Activated CD4-positive, CD25-positive, alpha-beta regulatory T cell treated with anti-CD3 and anti-CD28 coated beads, Interleukin-2, amount 50 U/mL, for 16 hours (primary cell): ENCODE results near the gene ARHGAP8.
"Not testable (repeated sequence)": the region's sequence is repeated elsewhere in the genome, so short reads cannot be mapped to it uniquely, and the experiment has no call there.

Source experiments
- DNase-seq: peaks from one replicate; pipeline ENCODE4 v3.0.0-alpha.2; 2020; ENCODE audit warnings: low read depth, low spot score

ARHGAP8 gene

DNA sequence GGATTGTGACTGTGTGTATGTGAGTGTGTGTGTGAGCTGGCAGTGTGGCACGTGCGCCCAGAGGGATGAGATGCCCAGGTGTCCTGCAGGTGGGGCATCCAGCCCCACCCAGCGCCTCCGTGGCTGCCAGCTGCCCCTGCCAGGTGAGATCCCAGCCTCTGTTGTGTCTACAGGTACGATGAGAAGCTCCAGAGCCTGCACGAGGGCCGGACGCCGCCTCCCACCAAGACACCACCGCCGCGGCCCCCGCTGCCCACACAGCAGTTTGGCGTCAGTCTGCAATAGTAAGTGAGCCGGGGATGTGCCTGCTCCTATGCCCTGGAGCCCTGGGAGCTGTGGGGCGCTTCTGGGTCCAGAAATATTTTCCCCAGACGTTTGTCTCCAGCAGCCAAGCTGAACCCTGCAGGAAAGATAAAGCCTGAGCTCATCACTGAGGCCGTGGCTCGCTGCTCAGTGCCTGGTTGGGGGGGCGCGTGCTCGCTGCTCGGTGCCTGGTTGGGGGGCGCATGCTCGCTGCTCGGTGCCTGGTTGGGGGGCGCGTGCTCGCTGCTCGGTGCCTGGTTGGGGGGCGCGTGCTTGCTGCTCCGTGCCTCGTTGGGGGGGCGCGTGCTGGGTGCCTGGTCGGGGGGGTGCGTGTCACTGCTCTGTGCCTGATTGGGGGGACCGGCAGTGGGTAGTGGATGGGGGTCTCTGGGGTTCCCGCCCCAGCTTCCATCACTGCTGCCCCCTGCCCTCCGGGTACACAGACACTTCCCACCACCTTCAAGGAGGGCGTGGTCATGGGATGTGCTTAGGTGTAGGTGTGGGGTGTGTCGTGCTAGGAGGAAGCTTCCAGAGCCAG lies 73.2 kb downstream of the ARHGAP8 start:
- DNase-seq: no peak

DNA sequence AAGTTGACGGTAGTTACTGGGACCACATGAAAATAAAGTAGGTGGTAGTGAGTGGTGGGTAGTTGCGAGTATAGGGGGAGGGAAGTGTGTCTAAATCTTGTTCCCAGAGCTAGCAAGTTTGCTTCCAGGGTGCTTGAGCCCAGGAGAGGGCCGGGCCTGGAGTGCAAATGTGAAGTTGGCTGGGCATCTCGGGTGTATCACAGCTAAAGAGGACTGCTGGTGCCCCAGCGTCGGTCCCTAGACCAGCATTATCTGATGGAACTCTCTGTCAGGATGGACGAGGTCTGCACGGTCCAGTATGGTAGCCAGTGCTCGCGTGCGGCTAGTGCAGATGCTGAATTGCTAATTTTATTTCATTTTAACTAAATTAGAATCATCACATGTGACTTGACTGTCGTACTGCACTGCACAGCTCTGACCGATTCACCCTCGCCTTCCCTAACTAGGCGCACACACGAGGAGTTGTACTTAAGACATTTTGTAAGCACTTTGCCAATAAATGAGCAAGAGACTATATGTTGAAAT lies 75.4 kb downstream of the ARHGAP8 start:
- no peak for DNase-seq

DNA sequence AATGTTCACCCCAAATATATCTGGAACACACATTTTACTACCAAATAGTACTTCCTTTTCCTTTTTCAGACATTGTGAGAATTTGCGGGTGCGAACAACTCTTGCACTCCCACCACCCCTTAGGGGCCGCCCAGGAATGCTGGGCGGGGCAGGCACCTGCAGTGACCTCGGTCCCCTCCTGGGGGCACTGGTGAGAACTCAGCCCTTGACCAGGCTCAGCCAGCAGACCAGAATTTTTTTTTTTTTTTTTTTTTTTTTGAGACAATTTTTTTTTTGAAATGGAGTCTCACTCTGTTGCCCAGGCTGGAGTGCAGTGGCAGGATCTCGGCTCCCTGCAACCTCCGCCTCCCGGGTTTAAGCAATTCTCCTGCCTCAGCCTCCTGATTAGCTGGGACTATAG lies 75.8 kb downstream of the ARHGAP8 start:
- no peak for DNase-seq

DNA sequence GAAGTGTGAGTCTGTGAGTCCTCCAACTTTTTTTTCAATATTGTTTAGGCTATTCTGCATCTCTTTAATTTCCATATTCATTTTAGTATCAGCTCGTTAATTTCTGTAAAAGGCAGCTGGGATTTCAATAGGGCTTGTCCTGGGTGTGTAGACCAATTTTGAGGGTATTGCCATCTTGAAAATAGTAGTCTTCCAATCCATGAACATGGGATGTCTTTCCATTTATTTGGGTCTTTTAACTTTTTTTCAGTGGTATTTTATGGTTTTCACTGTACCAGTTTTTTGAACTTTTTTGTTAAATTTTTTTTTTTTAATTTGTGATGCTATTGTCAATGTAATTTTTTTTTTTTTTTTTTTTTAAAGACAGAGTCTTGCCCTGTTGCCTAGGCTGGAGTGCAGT lies 79.5 kb downstream of the ARHGAP8 start:
- no peak for DNase-seq

DNA sequence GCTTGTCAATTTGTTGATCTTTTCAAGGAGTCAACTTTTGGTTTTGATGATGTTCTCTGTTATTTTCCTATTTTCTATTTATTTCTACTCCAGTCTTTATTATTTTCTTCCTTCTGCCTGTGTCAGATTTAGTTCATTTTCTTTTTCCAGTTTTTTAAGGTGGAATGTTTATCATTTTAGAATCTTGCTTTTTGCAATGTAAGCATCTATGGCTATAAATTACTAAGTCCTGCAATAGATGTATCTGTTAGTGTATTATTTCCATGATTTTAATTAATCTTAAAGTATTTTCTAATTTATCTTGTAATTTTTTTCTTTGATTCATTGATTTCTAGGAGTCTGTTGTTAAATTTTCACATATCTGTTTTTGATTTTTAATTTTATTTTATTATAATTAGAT lies 81.7 kb downstream of the ARHGAP8 start:
- no peak for DNase-seq

DNA sequence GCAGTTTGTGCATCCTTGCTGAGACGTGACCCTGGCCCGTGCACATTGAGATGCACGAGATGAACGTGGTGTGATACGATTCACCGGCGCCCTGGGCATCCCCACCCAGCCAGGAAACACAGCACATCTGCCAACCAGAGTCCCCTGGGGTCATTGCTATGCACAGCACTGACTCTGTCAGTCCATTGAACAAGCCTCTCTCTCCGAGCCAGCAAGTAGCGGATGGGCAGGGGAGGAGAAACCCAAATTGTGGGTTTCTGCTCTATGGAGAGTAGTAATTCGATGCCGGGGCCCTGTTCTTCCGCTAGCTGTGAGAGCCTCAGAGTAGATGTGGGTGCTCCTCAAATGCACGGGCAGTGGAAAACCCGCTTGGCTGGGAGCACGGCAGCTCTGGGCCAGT lies 85.1 kb downstream of the ARHGAP8 start:
- DNase-seq: no peak

DNA sequence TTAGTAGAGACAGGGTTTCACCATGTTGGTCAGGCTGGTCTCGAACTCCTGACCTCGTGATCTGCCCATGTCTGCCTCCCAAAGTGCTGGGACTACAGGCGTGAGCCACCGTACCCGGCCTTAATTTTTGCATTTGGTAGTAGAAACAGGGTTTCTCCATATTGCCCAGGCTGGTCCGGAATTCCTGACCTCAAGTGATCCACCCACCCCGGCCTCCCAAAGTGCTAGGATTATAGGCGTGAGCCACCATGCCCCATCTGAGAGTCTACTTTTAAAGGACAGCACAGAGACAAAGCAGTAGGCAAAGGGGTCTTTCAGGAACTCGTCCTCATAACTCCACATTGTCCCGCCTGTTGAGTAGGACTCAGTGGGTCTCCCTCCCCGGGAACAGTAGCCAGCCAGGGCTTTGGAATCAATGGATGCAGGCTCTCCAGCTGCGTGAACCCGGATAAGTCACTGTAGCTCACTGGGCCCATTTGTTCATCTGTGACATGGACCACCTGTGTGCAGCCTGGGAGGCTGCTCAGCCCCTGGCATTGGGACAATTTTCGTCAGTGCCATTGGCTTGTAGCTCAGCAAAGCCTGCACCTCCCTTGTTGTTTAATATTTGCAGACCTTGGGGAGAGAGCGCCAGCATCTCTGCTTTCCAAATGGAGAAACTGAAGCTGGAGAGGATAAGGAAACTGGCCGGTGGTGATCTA lies 86.1 kb downstream of the ARHGAP8 start:
- no peak for DNase-seq

DNA sequence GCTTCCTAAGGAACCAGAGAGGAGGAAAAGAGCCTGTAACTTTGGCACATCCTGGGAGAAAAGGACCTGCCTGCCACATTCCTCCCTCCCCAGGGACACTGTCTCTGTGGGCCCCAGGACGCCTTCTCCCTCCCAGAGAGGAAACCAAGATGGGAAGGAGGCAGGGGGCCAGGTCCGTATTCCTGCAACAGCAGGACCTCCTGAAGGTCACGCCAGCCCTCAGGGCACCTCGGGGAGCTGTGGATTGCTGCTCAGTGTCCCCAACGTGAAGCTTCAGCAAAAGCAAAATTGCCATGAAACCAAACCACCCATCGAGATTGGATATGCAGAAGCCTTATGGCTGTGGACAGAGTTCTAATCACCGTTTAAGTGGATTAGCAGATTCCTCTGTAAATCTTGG lies 86.7 kb downstream of the ARHGAP8 start:
- DNase-seq: no peak

DNA sequence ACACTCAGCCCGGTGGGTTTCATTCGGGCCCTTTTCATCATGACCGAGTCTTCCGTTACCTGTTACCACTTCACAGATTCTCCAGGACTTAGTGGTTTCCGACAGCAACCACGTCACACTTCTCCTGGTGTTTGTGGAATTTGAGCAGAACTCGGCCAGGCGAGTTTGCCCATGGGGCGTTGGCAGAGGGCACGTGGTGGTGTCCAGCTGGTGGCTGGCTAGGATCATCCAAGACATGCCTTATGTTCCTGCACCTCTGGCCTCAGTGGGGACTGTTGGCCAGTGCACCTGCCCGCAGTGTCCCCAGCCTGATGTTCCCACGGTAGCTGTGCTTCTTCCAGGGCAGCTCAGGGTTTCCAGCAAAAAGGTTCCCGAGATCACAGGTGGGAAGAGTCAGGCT lies 87.3 kb downstream of the ARHGAP8 start:
- no peak for DNase-seq

DNA sequence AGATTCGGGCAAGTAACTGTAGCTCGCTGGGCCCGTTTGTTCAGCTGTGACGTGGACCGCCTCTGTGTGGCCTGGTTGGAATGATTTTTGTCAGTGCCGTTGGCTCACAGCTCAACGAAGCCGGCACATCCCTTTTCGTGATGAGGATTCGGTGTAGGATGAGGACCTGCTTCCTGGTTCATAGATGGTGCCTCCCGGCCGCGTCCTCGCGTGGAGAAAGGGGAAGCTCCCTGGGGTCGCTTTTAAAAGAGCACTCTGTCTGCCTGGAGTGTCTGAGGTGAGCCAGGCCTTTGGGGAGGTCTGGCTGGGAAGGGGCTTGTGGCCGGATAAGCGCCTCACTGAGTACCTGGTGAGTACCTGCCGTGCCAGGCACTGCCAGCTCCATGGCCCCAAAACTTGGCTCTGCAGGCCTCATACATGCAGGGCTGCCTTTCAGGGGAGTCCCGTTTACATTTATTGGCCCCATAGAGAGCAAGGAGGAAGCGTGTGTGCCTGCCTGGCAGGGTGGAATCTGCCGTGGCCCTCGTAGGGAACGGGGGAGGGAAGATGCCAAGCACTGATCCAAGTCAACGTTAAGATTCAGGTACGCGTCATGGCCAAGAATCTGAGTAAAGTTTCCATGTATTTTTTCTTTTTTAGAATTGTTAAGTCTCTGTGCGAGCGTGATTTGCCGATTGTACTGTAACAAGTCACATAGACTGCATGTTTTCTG lies 88.4 kb downstream of the ARHGAP8 start:
- no peak for DNase-seq

DNA sequence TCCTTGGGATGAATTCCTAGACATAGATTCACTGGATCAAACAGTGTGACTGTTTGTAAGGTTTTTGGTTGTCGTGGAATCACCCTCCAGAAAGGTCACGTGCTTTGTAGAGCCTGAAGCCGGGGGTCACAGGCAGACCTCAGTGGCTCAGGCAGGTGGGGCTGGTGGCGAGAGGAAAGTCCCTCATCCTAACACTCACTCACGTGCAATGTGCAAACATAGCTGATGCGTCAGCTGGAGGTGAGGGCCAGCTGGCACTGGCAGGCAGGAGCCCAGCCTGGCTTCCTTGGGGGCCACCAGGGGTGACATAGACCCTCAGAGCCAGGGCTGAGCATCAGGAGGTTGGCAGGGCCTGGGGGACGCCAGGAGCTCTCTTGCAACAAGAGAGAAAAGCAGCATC lies 90.0 kb downstream of the ARHGAP8 start:
- no peak for DNase-seq

DNA sequence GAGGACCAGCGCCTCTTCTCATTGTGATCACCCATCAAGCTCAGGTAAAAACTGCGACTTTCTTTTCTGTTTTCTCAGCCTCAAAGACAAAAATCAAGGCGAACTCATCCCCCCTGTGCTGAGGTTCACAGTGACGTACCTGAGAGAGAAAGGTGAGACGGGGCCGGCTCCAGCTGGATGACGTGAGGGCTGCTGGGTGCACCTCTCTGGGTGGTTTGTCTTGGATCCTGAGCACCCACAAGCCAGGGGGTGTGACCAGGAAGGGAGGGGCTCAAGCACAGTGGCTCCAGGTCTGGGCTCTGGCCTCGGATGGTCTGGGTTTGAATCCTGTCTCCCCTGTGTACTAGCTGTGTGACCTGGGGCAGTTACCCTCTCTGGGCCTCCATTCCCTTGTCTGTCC lies 92.8 kb downstream of the ARHGAP8 start:
- no peak for DNase-seq

DNA sequence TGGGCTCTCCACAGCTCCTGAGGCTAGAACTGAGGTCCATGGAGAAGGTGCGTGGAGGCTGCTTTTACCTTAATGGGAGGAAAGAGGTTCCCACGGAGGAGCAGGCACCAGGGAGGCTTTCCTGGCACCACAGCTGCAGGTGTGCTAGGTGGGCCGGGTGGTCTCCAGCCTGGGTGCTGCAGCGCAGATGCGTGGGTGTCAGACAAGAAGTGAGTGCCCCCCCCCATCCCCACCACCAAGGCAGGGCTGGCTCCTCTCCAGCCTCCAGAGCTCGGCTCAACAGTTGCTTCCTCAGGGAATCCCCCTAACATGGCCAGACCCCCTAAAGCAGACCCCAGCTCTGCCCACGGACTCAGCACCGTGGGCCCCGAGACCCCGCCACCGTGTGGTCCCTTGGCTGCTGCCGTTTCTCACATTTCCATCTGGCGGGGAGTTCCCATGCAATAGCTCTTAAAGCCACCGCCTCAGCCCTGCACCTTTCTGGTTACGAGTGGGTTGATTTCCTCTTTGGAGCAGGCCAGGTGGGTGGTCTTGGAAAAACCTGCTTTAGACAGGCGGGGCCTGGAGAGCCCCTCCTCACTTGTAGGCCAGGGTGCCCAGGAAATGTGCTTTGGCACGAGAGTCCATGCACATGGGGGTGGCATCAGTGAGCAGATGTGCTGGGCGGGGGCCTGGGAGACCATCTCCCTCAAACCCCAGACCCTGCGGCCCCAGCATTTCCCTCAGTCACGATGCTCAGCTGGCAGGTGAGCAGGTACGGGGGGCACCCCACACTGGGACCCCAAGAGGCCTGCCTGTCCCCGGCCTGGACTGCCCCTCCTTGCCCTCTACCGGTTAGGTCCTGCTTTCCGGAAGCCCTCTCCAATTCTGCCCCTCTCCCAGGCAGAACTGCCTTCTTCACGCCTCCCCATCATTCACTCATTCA lies 93.7 kb downstream of the ARHGAP8 start:
- no peak for DNase-seq

DNA sequence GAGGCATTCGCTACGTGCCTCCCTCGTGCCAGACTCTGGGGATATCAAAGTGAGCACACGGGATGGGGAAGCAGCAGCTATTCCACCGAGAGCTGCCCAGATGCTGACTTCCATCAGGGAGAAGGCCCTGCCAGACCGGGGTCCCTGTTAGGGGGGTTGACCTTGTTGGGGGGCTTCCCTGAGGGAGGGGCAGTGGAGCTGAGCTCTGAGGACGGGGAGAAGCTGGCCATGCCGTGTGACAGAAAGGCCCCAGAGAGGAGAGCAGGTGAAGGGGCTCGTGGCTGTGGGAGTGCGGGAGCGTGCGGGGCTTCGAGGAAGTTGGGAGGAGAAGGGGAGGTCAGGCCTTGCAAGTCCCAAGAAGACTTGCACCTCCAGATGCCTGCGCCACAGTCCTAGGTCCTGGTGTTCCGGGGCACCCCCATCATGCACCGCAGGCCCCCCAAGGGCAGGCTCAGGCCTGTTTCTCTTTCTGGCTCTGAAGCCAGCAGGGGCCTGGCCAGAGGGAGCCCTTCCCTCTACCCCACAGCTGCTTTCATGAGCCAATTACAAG lies 94.4 kb downstream of the ARHGAP8 start:
- no peak for DNase-seq

DNA sequence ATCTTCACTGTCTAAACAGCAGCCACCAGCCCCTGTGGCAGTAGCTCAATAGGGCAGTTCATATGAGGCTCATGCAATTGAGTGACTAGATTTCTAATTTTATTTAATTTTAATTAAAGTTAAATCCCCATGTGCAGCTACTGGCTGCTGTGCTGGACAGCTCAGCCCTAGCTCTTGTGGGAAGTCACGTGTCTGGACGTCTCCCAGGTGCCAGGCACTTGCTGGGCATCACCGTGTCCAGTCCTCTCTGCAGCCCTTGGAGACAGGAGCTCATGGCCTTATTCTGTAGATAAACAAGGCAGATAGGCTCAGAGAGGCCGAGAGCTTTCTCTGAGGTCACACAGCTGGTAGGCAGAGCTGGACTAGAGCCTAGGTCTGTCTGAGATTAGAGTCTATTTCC lies 95.0 kb downstream of the ARHGAP8 start:
- DNase-seq: no peak

DNA sequence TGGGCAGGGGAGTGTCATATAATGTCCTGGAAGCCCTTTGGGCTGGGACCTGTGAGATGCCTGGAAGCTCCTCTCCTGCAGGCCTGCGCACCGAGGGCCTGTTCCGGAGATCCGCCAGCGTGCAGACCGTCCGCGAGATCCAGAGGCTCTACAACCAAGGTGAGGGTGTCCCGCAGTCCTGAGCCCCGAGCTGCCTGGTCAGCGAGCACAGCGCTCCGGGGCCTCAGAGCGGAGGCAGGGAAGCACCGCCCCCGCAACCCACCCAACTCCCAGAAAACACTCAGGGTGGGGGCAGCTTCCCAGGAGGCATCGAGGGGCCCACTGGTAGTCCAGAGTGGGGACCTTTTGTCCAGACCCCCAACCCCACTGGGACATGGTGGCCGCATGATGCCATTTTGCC lies 95.5 kb downstream of the ARHGAP8 start:
- DNase-seq: no peak

DNA sequence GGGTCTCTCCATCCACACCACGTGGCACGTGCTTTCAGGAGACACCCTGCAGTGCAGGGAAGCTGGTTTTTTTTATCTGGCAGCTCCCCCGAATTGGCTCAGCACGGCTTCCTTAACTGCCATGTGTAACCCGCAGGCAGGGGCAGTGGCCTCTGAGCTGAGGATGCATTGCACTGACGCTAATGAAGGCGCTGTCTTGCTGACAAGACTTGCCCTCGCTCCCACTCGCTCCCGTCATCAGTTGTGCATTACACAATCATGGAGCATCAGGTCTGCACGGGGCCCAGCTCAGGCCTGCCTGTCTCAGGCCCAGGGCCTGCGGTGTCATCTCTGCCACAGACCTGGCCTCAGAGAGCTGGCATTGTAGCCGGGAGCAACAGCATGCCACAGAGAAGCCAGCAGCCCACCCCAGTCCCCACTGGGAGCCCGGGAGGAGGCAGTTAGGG lies 95.9 kb downstream of the ARHGAP8 start:
- DNase-seq: no peak

DNA sequence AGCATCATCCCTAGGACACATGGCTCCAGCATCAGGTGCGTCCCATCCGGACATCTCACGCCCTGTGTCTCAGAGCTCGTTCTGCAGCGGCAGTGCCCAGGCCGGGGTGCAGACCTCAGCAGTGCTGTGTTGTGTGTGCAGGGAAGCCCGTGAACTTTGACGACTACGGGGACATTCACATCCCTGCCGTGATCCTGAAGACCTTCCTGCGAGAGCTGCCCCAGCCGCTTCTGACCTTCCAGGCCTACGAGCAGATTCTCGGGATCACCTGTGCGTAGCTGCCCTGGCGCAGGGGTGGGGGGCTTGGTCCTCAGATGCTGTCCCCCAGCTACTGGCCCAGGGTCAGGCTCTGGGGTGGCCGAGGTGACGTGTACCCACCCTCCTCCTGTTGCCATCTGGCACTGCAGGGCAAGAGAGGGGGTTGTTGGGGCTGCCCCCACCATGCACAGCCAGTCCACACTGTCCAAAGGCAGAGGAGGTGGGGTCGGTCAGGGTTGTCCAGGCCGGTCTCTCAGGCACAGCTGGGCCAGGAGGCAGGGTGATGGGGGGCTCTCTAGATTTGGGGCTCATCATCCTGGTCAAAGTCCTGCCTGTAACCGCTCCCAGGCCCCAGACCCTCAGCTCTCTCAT lies 96.5 kb downstream of the ARHGAP8 start:
- DNase-seq: no peak

DNA sequence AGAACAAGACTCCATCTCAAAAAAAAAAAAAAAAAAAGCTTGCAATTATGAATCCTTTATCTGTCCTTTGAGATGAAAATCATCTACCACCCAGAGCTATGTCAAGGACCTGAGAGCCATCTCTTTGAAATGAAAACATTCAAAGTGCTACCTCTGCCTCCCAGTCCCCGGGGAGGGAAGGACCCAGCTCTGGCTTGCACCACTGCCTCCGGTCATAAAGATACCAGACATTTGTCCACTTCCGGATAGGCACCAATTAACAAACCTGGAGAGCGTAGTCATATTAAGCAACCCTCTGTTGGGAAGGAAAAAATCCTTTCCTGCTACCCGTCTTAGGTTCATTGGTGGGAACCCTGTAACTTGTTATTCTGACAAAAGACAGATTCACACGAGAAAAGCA lies 98.6 kb downstream of the ARHGAP8 start:
- DNase-seq: no peak

DNA sequence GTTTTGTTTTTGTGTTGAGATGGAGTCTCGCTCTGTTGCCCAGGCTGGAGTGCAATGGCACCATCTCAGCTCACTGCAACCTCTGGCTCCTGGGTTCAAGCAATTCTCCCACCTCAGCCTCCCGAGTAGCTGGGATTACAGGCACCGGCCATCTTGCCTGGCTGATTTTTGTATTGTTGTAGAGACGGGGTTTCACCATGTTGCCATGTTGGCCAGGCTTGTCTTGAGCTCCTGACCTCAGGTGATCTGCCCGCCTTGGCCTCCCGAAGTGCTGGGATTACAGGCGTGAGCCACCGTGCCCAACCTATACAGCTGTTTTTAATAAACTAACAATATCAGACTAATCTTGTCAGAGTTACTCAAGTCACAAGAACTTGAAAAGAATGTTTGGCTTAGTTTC lies 102.3 kb downstream of the ARHGAP8 start:
- not testable (repeated sequence) for DNase-seq
